ENCODE data around the gene RAP1B. TPM values are rescaled to one million over a fixed set of nuclear protein-coding genes. Genes with fewer than 3 reads are reported as not detected.
"Not testable (repeated sequence)": the region's sequence is repeated elsewhere in the genome, so short reads cannot be mapped to it uniquely, and the experiment has no call there.

RAP1B gene
- total RNA-seq, 3 donors from 2014 or later = 172 to 213 (median 188) TPM

DNA sequence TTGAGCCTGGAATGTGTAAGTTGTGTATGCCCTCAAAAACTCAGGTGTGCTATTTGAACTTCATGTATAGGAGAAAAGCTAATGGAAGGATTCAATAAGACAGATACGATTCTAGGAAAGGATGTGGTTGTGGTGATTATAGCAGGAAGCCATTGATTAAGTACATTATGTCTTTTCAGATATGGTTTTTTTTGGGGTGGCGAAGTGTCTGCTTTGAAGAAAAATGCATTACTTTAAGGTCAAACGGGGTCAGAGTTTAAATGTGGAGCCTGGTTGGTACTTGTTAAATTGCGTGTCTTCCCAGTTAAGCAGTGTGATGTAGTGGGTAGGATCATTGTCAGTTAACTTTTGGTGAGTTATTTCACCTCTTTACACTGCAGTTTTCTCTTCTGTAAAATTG lies 63.1 kb downstream of the RAP1B start:
- Mint-ChIP-seq H3K27me3 (ENCODE audit: low read depth) (no peaks in the 10 kb centered on the region), H3K36me3 (ENCODE audit: insufficient read depth) (no peaks in the 10 kb centered on the region), H3K9me3 (no peaks in the 10 kb centered on the region), H3K4me3 (peak overlapping the region; percentile 19), H3K4me1 (ENCODE audit: low read depth) (peaks cover 36% of the 10 kb centered on the region)
- peak; percentile 42 to 43 for ATAC-seq
- DNase-seq = no peak

DNA sequence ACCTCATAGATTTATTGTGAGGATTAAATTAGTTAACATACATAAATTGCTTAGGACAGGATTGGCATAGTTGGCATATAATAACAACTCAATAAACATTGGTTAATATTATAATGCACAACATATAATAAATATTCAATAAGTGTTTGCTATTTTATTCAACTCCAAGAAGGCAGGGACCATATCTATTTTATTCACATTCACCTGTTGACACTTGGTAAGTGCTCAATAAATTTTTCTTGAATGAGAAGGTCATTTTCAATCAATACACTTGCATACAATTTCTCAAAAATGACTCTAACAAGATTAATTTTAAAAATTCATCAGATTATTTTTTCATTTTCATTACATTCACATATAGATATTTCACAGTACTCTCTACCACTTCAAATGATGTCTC lies 63.7 kb downstream of the RAP1B start:
- Mint-ChIP-seq H3K4me1 (ENCODE audit: low read depth) (peaks cover 41% of the 10 kb centered on the region), H3K9me3 (no peaks in the 10 kb centered on the region), H3K36me3 (ENCODE audit: insufficient read depth) (peaks cover under 1% of the 10 kb centered on the region), H3K4me3 (no peak overlapping the region), H3K27me3 (ENCODE audit: low read depth) (no peaks in the 10 kb centered on the region)
- DNase-seq (no peak), ATAC-seq (no peak)

DNA sequence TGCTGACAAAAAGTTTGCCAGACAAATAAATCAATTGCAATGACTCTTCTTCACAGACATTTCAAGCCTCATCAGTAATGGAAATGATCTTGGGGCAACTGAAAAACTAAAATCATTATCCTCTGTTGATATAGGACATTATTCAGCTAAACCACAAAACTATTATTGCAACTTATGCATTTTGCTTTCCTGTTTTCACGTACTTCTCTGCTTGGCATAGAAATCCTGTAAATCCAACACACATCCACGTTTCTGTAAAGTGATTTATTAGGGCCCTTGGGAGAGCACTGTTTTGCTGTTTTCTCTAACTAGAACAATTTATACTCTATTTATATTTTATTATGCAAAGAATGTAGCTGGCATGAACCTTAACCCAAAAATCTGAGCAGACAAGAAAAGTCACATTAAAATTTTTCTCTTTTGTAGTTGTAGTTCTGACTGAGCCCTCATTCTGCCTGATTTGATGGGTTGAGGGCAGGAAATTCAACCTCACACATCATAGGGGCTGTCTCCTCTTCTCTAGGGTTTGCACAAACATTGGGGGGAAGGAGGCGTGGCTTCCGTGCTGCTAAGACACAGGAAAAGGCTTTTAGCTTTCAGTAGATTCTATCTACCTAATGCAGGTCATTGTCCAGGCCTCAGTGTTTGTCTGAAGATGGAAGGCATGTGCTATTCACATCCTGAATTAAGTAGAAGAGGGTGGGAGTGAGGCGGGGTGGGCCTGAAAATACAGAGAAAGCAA lies 64.6 kb downstream of the RAP1B start:
- Mint-ChIP-seq H3K9me3 (no peaks in the 10 kb centered on the region), H3K4me1 (ENCODE audit: low read depth) (peaks cover 44% of the 10 kb centered on the region), H3K27me3 (ENCODE audit: low read depth) (no peaks in the 10 kb centered on the region), H3K36me3 (ENCODE audit: insufficient read depth) (peaks cover 3% of the 10 kb centered on the region), H3K4me3 (peak overlapping the region; percentile 20)
- peak; percentile 67 to 80 for ATAC-seq
- peak; percentile 51 for DNase-seq

DNA sequence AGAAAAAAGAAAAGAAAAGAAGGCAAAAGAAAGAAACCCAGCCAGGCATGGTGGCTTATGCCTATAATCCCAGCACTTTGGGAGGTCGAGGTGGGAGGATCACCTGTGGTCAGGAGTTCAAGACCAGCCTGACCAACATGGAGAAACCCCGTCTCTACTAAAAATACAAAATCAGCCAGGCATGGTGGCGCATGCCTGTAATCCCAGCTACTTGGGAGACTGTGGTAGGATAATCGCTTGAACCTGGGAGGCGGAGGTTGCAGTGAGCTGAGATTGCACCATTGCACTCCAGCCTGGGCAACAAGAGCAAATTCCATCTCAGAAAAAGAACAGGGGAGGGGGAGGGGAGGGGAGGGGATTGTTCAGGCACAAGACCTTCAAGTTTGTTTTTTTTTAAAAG lies 66.2 kb downstream of the RAP1B start:
- H3K4me3 Mint-ChIP-seq, ATAC-seq: not testable (repeated sequence)
- peaks cover 40% of the 10 kb centered on the region for H3K4me1 Mint-ChIP-seq (ENCODE audit: low read depth)

DNA sequence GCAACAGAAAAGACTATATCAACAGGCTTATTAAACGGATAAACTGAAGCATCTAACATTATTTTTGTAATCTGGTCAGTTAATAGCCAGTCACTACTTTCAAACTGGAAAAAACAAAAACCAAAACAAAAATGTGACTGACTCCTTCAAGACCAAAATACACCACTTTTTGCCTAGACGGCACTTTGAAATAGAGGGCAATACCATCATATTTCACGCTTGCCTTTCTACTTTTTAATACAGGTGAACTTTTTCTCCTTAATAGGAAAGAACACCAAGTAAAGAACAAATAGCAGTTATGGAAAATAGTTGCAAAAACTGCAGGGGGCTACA lies 75.5 kb downstream of the RAP1B start:
- peak overlapping the region; percentile 94 for H3K4me3 Mint-ChIP-seq
- H3K27me3 Mint-ChIP-seq (ENCODE audit: low read depth) = no peaks in the 10 kb centered on the region
- H3K4me1 Mint-ChIP-seq (ENCODE audit: low read depth) = peaks cover 39% of the 10 kb centered on the region
- no peak for DNase-seq
- no peak for ATAC-seq
- H3K9me3 Mint-ChIP-seq = no peaks in the 10 kb centered on the region
- H3K36me3 Mint-ChIP-seq (ENCODE audit: insufficient read depth) = peaks cover 8% of the 10 kb centered on the region

More for the DNA sequence above, 66.2 kb downstream of the RAP1B start:
- not testable (repeated sequence) for H3K36me3 Mint-ChIP-seq (ENCODE audit: insufficient read depth); H3K9me3 Mint-ChIP-seq; H3K27me3 Mint-ChIP-seq (ENCODE audit: low read depth); DNase-seq

DNA sequence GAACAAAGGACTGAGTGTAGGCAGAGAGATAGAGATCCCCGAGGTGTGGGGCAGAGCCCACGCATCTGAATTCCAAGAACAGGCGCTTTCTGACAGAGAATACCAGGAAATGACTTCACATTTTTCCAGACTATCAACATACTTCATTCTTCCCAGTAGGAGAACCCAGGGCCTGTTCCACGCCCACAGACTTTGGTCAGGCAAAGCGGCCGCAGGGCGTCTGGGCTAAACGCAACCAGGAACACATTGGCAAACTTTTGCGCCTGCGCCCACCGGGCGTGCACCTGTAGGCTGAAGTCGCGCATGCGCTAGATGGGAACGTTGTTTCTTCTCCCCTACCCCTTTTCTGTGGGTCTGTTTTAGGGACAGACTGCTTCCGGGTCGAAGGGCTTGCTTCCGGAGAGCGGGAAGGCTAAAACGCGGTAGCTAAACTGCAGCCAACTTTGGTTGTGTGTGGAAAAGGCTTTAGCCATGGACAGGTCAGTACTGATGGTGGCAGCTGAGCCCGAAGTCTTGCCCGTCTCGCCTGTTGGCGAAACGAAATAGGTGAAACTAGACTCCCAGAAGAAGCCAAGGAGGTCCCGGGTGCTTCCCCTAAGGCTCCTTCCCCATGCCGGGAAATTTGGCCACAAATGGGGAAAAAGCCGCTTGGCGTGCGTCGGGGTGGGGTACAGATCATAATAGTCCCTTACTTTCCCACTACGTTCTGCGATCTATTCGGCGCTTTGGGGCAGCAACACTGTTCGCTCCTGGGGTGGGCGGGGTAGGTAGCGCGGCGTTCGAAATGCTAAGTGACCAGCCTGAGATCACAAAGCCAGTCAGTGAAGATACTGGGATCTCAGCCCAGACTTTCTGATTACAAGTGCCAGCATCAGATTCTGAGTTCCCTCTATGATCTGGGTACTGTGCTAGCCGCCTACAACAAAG lies 76.2 kb downstream of the RAP1B start, which contains the start of gene NUP107:
Gene NUP107 (plus strand): TSS at position 384 of the 927 bp plus-strand sequence. CDS start 88 bp downstream, at position 472.
- Mint-ChIP-seq H3K4me1 (ENCODE audit: low read depth) (peaks cover 39% of the 10 kb centered on the region), H3K9me3 (no peaks in the 10 kb centered on the region), H3K27me3 (ENCODE audit: low read depth) (no peaks in the 10 kb centered on the region), H3K36me3 (ENCODE audit: insufficient read depth) (peaks cover 8% of the 10 kb centered on the region), H3K4me3 (peak within 1 kb of the TSS; percentile 94)
- peak; percentile 96 for DNase-seq
- ATAC-seq = peak; percentile 96 to 97

DNA sequence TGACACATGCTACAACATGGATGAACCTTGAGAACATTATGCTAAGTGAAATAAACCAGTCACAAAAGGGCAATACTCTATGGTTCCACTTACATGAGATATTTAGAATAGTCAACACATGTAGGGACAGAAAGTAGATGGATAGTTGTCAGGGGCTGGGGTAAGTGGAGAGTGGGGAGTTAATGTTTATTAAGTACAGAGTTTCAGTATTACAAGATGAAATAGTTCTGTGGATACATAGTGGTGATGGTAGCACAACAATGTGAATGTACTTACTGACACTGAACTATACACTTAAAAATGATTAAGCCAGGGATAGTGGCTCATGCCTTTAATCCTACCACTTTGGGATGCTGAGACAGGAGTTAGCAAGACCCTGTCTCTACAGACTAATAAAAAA lies 84.8 kb downstream of the RAP1B start:
- ATAC-seq (no peak), DNase-seq (no peak)
- Mint-ChIP-seq H3K36me3 (ENCODE audit: insufficient read depth) (peaks cover 48% of the 10 kb centered on the region), H3K9me3 (no peaks in the 10 kb centered on the region), H3K4me3 (no peak overlapping the region), H3K4me1 (ENCODE audit: low read depth) (no peaks in the 10 kb centered on the region), H3K27me3 (ENCODE audit: low read depth) (no peaks in the 10 kb centered on the region)

DNA sequence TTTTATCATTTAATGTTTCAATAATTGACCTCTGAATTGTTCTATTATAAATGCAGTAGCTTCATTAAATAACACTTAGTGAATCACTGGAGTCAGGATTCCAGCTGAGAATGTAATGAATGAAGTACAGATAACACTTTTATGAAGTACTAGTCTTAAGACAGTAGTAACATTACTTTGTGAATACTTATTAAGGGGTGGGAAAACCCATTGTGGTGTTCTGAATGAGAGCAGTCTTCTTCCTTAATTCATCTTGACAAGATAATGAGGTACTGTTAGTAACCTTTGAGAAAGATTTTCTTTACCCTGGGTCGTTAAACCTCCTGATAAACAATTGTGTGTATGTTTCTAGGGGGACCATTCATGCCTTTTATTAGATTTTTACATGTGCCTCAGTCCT lies 88.8 kb downstream of the RAP1B start:
- H3K4me3 Mint-ChIP-seq = no peak overlapping the region
- no peak for DNase-seq
- H3K27me3 Mint-ChIP-seq (ENCODE audit: low read depth) = no peaks in the 10 kb centered on the region
- peaks cover 38% of the 10 kb centered on the region for H3K36me3 Mint-ChIP-seq (ENCODE audit: insufficient read depth)
- no peak for ATAC-seq
- no peaks in the 10 kb centered on the region for H3K9me3 Mint-ChIP-seq
- H3K4me1 Mint-ChIP-seq (ENCODE audit: low read depth) = no peaks in the 10 kb centered on the region

Other genes with a start within 250 kb of the RAP1B start
- 100 to 1,000 TPM in 2 of 3 donors, 10 to 100 TPM in 1; 97.2 to 127 (median 121) TPM for gene NUP107, start 76.1 kb downstream of the RAP1B start, total RNA-seq
- gene SLC35E3, start 135.3 kb downstream of the RAP1B start, total RNA-seq = 1 to 10 TPM; 3.5 to 5.2 (median 4.5) TPM
- 100 to 1,000 TPM; 111 to 129 (median 127) TPM for gene MDM2, start 197.3 kb downstream of the RAP1B start, total RNA-seq